Spleen (tissue), 11 donors: ENCODE results near the gene PMPCA. TPM values are rescaled to one million over a fixed set of nuclear protein-coding genes. Genes with fewer than 3 reads are reported as not detected.
"Not testable (repeated sequence)": the region's sequence is repeated elsewhere in the genome, so short reads cannot be mapped to it uniquely, and the experiment has no call there.

Experiments
- DNase-seq: peaks from one replicate; pipeline ENCODE4 v3.0.0-alpha.2; 2020
- H3K27ac ChIP-seq, 8 donors: fragments of 200-600 bp; sonication (generic) in 7 of 8; 1 replicate in 4 of 8; 2 replicates in 4 of 8; pipeline versions ENCODE4 v1.5.0 to v1.8.0; 2016 to 2021; ENCODE audit warnings: inconsistent platforms in 4 of 8, mild to moderate bottlenecking in 4 of 8, moderate library complexity in 1 of 8
- H3K27me3 ChIP-seq, 7 donors: fragments of 200-600 bp; sonication (generic) in 6 of 7; replicated peaks in 1 of 7; 1 replicate in 4 of 7; 2 replicates in 3 of 7; pipeline versions ENCODE4 v1.5.0 to v1.8.0; 2016 to 2021; ENCODE audit warnings: inconsistent platforms in 3 of 7, mild to moderate bottlenecking in 1 of 7
- H3K36me3 ChIP-seq, 6 donors: fragments of 200-600 bp; sonication (generic) in 5 of 6; 1 replicate in 4 of 6; 2 replicates in 2 of 6; pipeline versions ENCODE4 v1.5.0 to v1.8.0; 2016 to 2021; ENCODE audit warnings: inconsistent platforms in 2 of 6
- H3K4me1 ChIP-seq, 6 donors: fragments of 200-600 bp; sonication (generic) in 5 of 6; 1 replicate in 3 of 6; 2 replicates in 3 of 6; pipeline versions ENCODE4 v1.5.0 to v1.8.0; 2016 to 2021; ENCODE audit warnings: inconsistent platforms in 3 of 6
- H3K4me3 ChIP-seq, 8 donors: fragments of 200-600 bp; sonication (generic) in 7 of 8; 1 replicate in 4 of 8; 2 replicates in 4 of 8; pipeline versions ENCODE4 v1.5.0 to v1.8.0; 2016 to 2021; ENCODE audit warnings: inconsistent platforms in 4 of 8, mild to moderate bottlenecking in 4 of 8, moderate library complexity in 2 of 8
- H3K9me3 ChIP-seq, 8 donors: fragments of 200-600 bp; sonication (generic) in 7 of 8; 1 replicate in 4 of 8; 2 replicates in 4 of 8; pipeline versions ENCODE4 v1.5.0 to v1.8.0; 2016 to 2021; ENCODE audit warnings: inconsistent platforms in 4 of 8
- CTCF ChIP-seq, 11 experiments: fragments of 200-600 bp in 7 of 11; fragments of 450-650 bp in 4 of 11; sonication (generic) in 4 of 11; IDR thresholded peaks in 8 of 11; conservative IDR thresholded peaks in 3 of 11; 1 replicate in 7 of 11; 2 replicates in 4 of 11; pipeline versions ENCODE4 v1.4.0 to v1.8.0; 2016 to 2021; ENCODE audit warnings: antibody characterized with exemption in 11 of 11, inconsistent platforms in 4 of 11, mild to moderate bottlenecking in 1 of 11
- POLR2A ChIP-seq, 3 donors: fragments of 450-650 bp; IDR thresholded peaks; one replicate each; pipeline ENCODE4 v1.5.1; 2017; ENCODE audit warnings: antibody characterized with exemption in 3 of 3, mild to moderate bottlenecking in 1 of 3
- POLR2AphosphoS5 ChIP-seq, 3 donors: sonication (generic); formaldehyde crosslinking; IDR thresholded peaks; one replicate each; pipeline ENCODE4 v1.5.1; 2017; ENCODE audit warnings: antibody characterized with exemption in 3 of 3
- WGBS, 5 donors: extraction: QIAGEN DNeasy Blood & Tissue Kit in 3 of 5; methylation state at CpG; one replicate each; pipeline versions ENCODE4 v1.1.5 to v1.1.7; 2013 to 2018; 5-methylcytosine and 5-hydroxymethylcytosine counted together
- intact Hi-C: fragments of 100-400 bp; cut with DNase I; formaldehyde crosslinking; loops from one replicate; pipeline ENCODE4 v1.15.0; 2023; ENCODE audit warnings: low total_unique reads
- polyA plus RNA-seq, 3 donors: library from polyadenylated mRNA; stranded (reverse); fragments of 200-250 nt; gene quantifications; one replicate each; pipeline ENCODE4 v1.2.1, GENCODE V29; 2013
- total RNA-seq, 7 donors: library from RNA; depleted of rRNA in 3 of 7; stranded (reverse); fragments of >200 nt in 3 of 7; fragmentation: NEBNext Ultra II Directional in 4 of 7; extraction: Animal tissue kit (Norgen Biotek cat#: 25700) in 4 of 7; gene quantifications; one replicate each; pipeline versions ENCODE4 v1.1.0 to v1.2.1, GENCODE V29; 2016 to 2021
- donor health status: healthy with polysubstance abuse.
- donor health status: DM: no; HTN: no; CAD: no; lungs with moderate emphysema.
- donor health status: DM: no; HTN: no; CAD: no.
- donor health status: Bipolar disorder and iron deficiency.
- donor health status: healthy.
- donor health status: DM: no; HTN: no; CAD: no.
- donor health status: DM: yes; HTN: yes; CAD: no.

Gene PMPCA
- total and polyA plus RNA-seq, 10 donors: 36.8 to 56.2 (median 47.1) TPM

- Histone ChIP-seq H3K9me3 (no peaks in the 10 kb centered on the region), H3K4me1 (no peaks in the 10 kb centered on the region), H3K36me3 (peaks cover 8 to 98% (median 82%) of the 10 kb centered on the region in 6 donors), H3K27ac (no peak overlapping the region), H3K27me3 (no peaks in the 10 kb centered on the region), H3K4me3 (no peak overlapping the region)
- DNase-seq: no peak
- TF ChIP-seq POLR2A (IDR thresholded peaks at IDR 0.05) (no peak), CTCF (IDR thresholded peaks at IDR 0.05 in 8 of 11, conservative IDR thresholded peaks at IDR 0.05 in 3 of 11) (no peak), POLR2AphosphoS5 (IDR thresholded peaks at IDR 0.05) (peak in 1 of 3 donors; percentile 59)
- intact Hi-C loops: no loop called here
- 89 to 96% (median 93%) methylated on average over 7 to 21 of the region's 21 CpGs for WGBS, 5 donors
Measured at GRCh38 chr9:136421791-136422190, 11.3 kb downstream of the PMPCA start.

GRCh38 chr9:136422876-136423275 lies 12.4 kb downstream of the PMPCA start:
- no peaks in the 10 kb centered on the region for H3K4me1 ChIP-seq
- peaks cover 8 to 94% (median 71%) of the 10 kb centered on the region in 6 donors for H3K36me3 ChIP-seq
- DNase-seq: no peak
- H3K4me3 ChIP-seq: no peak overlapping the region
- TF ChIP-seq POLR2A (IDR thresholded peaks at IDR 0.05) (no peak), CTCF (IDR thresholded peaks at IDR 0.05 in 8 of 11, conservative IDR thresholded peaks at IDR 0.05 in 3 of 11) (no peak), POLR2AphosphoS5 (IDR thresholded peaks at IDR 0.05) (no peak)
- no peak overlapping the region for H3K27ac ChIP-seq
- WGBS, 5 donors: 95 to 98% (median 96%) methylated on average over 25 to 26 of the region's 26 CpGs
- no peaks in the 10 kb centered on the region for H3K9me3 ChIP-seq
- intact Hi-C loops: no loop called here
- no peaks in the 10 kb centered on the region for H3K27me3 ChIP-seq

- H3K4me3 ChIP-seq: no peak overlapping the region
- H3K9me3 ChIP-seq: no peaks in the 10 kb centered on the region
- 93 to 97% (median 95%) methylated on average over 35 to 43 of the region's 43 CpGs for WGBS, 5 donors
- no peak overlapping the region for H3K27ac ChIP-seq
- H3K4me1 ChIP-seq: no peaks in the 10 kb centered on the region
- H3K36me3 ChIP-seq: peaks cover 8 to 94% (median 65%) of the 10 kb centered on the region in 6 donors
- H3K27me3 ChIP-seq: no peaks in the 10 kb centered on the region
- TF ChIP-seq POLR2A (IDR thresholded peaks at IDR 0.05) (no peak), POLR2AphosphoS5 (IDR thresholded peaks at IDR 0.05) (peak in 1 of 3 donors; percentile 5)
- intact Hi-C loops: no loop called here
- no peak for DNase-seq
Measured at GRCh38 chr9:136423432-136424146, 13.1 kb downstream of the PMPCA start.

- TF ChIP-seq POLR2A (IDR thresholded peaks at IDR 0.05) (no peak), POLR2AphosphoS5 (IDR thresholded peaks at IDR 0.05) (peak in 1 of 3 donors; percentile 43)
- Histone ChIP-seq H3K27me3 (no peaks in the 10 kb centered on the region), H3K36me3 (peaks cover 3 to 94% (median 62%) of the 10 kb centered on the region in 6 donors)
Measured at GRCh38 chr9:136424750-136425362, 14.4 kb downstream of the PMPCA start.

GRCh38 chr9:136425367-136425766 lies 14.9 kb downstream of the PMPCA start:
- DNase-seq, intact Hi-C loops, H3K27ac ChIP-seq, H3K27me3 ChIP-seq, H3K9me3 ChIP-seq, H3K4me3 ChIP-seq: not testable (repeated sequence)
- 79 to 94% (median 86%) methylated on average over 7 of the region's 7 CpGs for WGBS, 5 donors
- Histone ChIP-seq H3K4me1 (peaks cover 0 to 11% (median 2%) of the 10 kb centered on the region in 6 donors), H3K36me3 (peaks cover 3 to 94% (median 63%) of the 10 kb centered on the region in 6 donors)

More at GRCh38 chr9:136424750-136425362, 14.4 kb downstream of the PMPCA start:
- intact Hi-C loops: no loop called here
- no peak overlapping the region for H3K4me3 ChIP-seq
- no peak overlapping the region for H3K27ac ChIP-seq
- H3K4me1 ChIP-seq: peaks cover 0 to 6% (median 0%) of the 10 kb centered on the region in 6 donors
- 87 to 93% (median 89%) methylated on average over 20 to 27 of the region's 27 CpGs for WGBS, 5 donors
- no peaks in the 10 kb centered on the region for H3K9me3 ChIP-seq
- no peak for DNase-seq
